DND-41 (cell line): ENCODE measurements around the gene NEXN.

Source experiments
- ATAC-seq: fragments of 200-7000 bp; cut with Tn5 transposase; 3 replicates; pipeline ENCODE4 v1.9.1; 2021; ENCODE audit warnings: low read depth; ENCODE audit not compliant: insufficient read depth
- DNase-seq: peaks from one replicate; pipeline ENCODE4 v3.0.0-alpha.2; 2020
- H2AFZ ChIP-seq: 2 replicates; pipeline ENCODE4 v1.6.0; 2012; ENCODE audit warnings: low read depth, low read length
- H3K27ac ChIP-seq: 2 replicates; pipeline ENCODE4 v1.5.1; 2012; ENCODE audit warnings: low read length, inconsistent platforms
- H3K27me3 ChIP-seq: fragments of 200-600 bp; sonication (generic); 2 replicates; pipeline ENCODE4 v1.6.0; 2012; ENCODE audit warnings: low read length, mild to moderate bottlenecking, inconsistent platforms; ENCODE audit not compliant: insufficient read depth, poor library complexity
- H3K36me3 ChIP-seq: 2 replicates; pipeline ENCODE4 v1.5.1; 2012; ENCODE audit warnings: low read length, inconsistent platforms; ENCODE audit not compliant: insufficient read depth
- H3K4me1 ChIP-seq: 2 replicates; pipeline ENCODE4 v1.5.1; 2012; ENCODE audit warnings: mild to moderate bottlenecking, low read length; ENCODE audit not compliant: insufficient read depth
- H3K4me2 ChIP-seq: 2 replicates; pipeline ENCODE4 v1.6.0; 2012; ENCODE audit warnings: mild to moderate bottlenecking, moderate library complexity, low read length, inconsistent platforms; ENCODE audit not compliant: insufficient read depth
- H3K4me3 ChIP-seq, 2 experiments: fragments of 200-600 bp in 1 of 2; shearing (Covaris generic) in 1 of 2; 2 replicates each; pipeline ENCODE4 v1.5.1; 2012 to 2016; ENCODE audit warnings: inconsistent platforms in 2 of 2, low read length in 2 of 2, mild to moderate bottlenecking in 2 of 2, low read depth in 1 of 2, moderate library complexity in 1 of 2
- H3K79me2 ChIP-seq: 2 replicates; pipeline ENCODE4 v1.6.0; 2012; ENCODE audit warnings: low read length, inconsistent platforms; ENCODE audit not compliant: insufficient read depth
- H3K9ac ChIP-seq: 2 replicates; pipeline ENCODE4 v1.6.0; 2012; ENCODE audit warnings: low read depth, mild to moderate bottlenecking, inconsistent platforms, low read length, moderate library complexity
- H3K9me3 ChIP-seq: 2 replicates; pipeline ENCODE4 v1.5.1; 2012; ENCODE audit warnings: low read length, moderate library complexity, mild to moderate bottlenecking, inconsistent platforms; ENCODE audit not compliant: insufficient read depth, severe bottlenecking
- H4K20me1 ChIP-seq: 2 replicates; pipeline ENCODE4 v1.6.0; 2012; ENCODE audit warnings: low read length; ENCODE audit not compliant: insufficient read depth
- EZH2 ChIP-seq: IDR thresholded peaks from 3 replicates; pipeline ENCODE4 v1.6.1; 2012; ENCODE audit warnings: borderline replicate concordance, low read depth, mild to moderate bottlenecking, moderate library complexity, low read length, inconsistent platforms; ENCODE audit not compliant: severe bottlenecking
- TF ChIP-seq, protein P1 (sequence below): IDR thresholded peaks from 2 replicates; pipeline ENCODE4 v1.5.1; 2012; ENCODE audit warnings: borderline replicate concordance, low read length, moderate library complexity, mild to moderate bottlenecking; ENCODE audit not compliant: poor library complexity, severe bottlenecking; ENCODE audit errors: extremely low read depth

The NEXN gene

DNA sequence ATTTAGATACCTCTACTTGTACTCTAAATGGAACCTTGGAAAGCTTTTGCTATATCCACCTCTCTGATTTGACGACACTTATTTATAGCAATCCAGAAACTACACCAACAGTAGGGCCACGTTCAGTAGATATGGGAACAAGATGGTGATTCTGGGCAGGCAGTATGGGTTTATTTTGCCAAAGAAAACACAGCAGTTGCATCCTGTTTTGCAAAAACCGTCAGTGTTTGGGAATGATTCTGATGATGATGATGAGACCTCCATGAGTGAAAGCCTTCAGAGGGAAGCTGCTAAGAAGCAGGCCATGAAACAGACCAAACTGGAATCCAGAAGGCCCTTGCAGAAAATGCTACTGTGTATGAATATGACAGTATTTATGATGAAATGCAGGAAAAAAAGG, 41.5 kb upstream of the NEXN start:
- Histone ChIP-seq H3K79me2 (no peaks in the 10 kb centered on the region), H4K20me1 (no peaks in the 10 kb centered on the region), H3K36me3 (peaks cover 17% of the 10 kb centered on the region), H3K27me3 (no peaks in the 10 kb centered on the region), H3K9ac (no peak overlapping the region), H3K27ac (no peak overlapping the region), H3K4me1 (no peaks in the 10 kb centered on the region), H3K9me3 (no peaks in the 10 kb centered on the region), H3K4me3 (no peak overlapping the region), H3K4me2 (no peak overlapping the region), H2AFZ (no peak overlapping the region)
- DNase-seq (no peak), ATAC-seq (no peak)
- TF ChIP-seq EZH2, result no peak
- TF ChIP-seq, protein P1, sequence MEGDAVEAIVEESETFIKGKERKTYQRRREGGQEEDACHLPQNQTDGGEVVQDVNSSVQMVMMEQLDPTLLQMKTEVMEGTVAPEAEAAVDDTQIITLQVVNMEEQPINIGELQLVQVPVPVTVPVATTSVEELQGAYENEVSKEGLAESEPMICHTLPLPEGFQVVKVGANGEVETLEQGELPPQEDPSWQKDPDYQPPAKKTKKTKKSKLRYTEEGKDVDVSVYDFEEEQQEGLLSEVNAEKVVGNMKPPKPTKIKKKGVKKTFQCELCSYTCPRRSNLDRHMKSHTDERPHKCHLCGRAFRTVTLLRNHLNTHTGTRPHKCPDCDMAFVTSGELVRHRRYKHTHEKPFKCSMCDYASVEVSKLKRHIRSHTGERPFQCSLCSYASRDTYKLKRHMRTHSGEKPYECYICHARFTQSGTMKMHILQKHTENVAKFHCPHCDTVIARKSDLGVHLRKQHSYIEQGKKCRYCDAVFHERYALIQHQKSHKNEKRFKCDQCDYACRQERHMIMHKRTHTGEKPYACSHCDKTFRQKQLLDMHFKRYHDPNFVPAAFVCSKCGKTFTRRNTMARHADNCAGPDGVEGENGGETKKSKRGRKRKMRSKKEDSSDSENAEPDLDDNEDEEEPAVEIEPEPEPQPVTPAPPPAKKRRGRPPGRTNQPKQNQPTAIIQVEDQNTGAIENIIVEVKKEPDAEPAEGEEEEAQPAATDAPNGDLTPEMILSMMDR, result no peak

- Histone ChIP-seq H3K36me3 (peaks cover 23% of the 10 kb centered on the region), H3K4me1 (no peaks in the 10 kb centered on the region), H3K79me2 (no peaks in the 10 kb centered on the region), H4K20me1 (no peaks in the 10 kb centered on the region), H3K9me3 (no peaks in the 10 kb centered on the region), H2AFZ (no peak overlapping the region), H3K27me3 (no peaks in the 10 kb centered on the region), H3K9ac (no peak overlapping the region), H3K27ac (no peak overlapping the region), H3K4me2 (no peak overlapping the region), H3K4me3 (no peak overlapping the region)
- TF ChIP-seq, protein P1, result no peak
- no peak for TF ChIP-seq EZH2
- peak; percentile 45; the same call in 2 of the 3 replicates for ATAC-seq
- DNase-seq, result peak; percentile 21
Measured at GRCh38 chr1:77847621-77848080, 40.8 kb upstream of the NEXN start.

- Histone ChIP-seq H2AFZ (no peak overlapping the region), H3K4me3 (no peak overlapping the region), H3K36me3 (peaks cover 11% of the 10 kb centered on the region; the same call in 1 of the 2 replicates), H4K20me1 (no peaks in the 10 kb centered on the region), H3K4me2 (no peak overlapping the region), H3K9me3 (peaks cover 4% of the 10 kb centered on the region), H3K9ac (no peak overlapping the region), H3K4me1 (no peaks in the 10 kb centered on the region), H3K27ac (no peak overlapping the region), H3K27me3 (no peaks in the 10 kb centered on the region), H3K79me2 (peaks cover 2% of the 10 kb centered on the region; the same call in 1 of the 2 replicates)
- ATAC-seq (no peak), DNase-seq (no peak)
- TF ChIP-seq, protein P1, result no peak
- no peak for TF ChIP-seq EZH2
Measured at GRCh38 chr1:77850082-77850481, 38.3 kb upstream of the NEXN start.

DNA sequence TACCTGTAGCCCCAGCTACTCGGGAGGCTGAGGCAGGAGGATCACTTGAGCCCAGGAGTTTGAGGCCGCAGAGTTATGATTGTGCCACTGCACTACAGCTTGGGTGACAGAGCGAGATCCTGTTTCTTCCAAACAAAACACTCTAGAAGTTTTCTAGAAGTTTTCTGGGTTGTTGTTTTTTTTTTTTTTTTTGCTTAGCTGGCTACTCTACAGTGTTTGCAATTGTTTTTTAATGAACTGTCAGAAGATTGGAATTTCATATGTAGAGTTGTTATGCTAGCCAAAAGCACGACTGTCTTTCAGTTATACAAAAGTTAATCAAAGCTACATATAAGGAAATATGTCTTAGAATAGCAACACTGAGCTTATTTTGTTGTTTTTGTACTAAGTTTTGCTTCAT, 30.9 kb upstream of the NEXN start:
- ATAC-seq, result no peak
- Histone ChIP-seq H3K4me1 (no peaks in the 10 kb centered on the region), H3K9me3 (peaks cover 4% of the 10 kb centered on the region), H3K36me3 (peaks cover 20% of the 10 kb centered on the region; the same call in 1 of the 2 replicates), H3K4me2 (no peak overlapping the region), H2AFZ (no peak overlapping the region), H3K9ac (no peak overlapping the region), H3K4me3 (no peak overlapping the region), H3K27ac (no peak overlapping the region), H3K79me2 (peaks cover 2% of the 10 kb centered on the region), H4K20me1 (no peaks in the 10 kb centered on the region), H3K27me3 (no peaks in the 10 kb centered on the region)
- no peak for DNase-seq
- TF ChIP-seq, protein P1, result no peak
- TF ChIP-seq EZH2, result no peak
